ENCODE results near the gene PHACTR3.

The PHACTR3 gene

GRCh38 chr20:59770270-59770669, 165.9 kb downstream of the PHACTR3 start:
- TF ChIP-seq EZH2 (IDR thresholded peaks at IDR 0.05; ENCODE audit: borderline replicate concordance, low read length) (no peak), CTCF (IDR thresholded peaks at IDR 0.05; ENCODE audit: low read length) (no peak)
- Histone ChIP-seq H3K27ac (ENCODE audit: low read depth, low read length, poor library complexity, severe bottlenecking) (no peak overlapping the region), H3K4me2 (ENCODE audit: low read length) (no peak overlapping the region), H3K9me2 (ENCODE audit: low read depth, low read length) (no peaks in the 10 kb centered on the region), H2AFZ (ENCODE audit: low read length) (no peak overlapping the region), H3K4me3 (ENCODE audit: low read depth, low read length, poor library complexity, severe bottlenecking) (no peak overlapping the region), H3F3A (ENCODE audit: insufficient read depth, low read length) (no peaks in the 10 kb centered on the region), H3K79me2 (ENCODE audit: insufficient read depth, low read length) (no peaks in the 10 kb centered on the region), H3K9ac (ENCODE audit: low read length) (no peak overlapping the region), H4K20me1 (ENCODE audit: insufficient read depth, low read length) (no peaks in the 10 kb centered on the region), H3K4me1 (ENCODE audit: insufficient read depth, low read length, severe bottlenecking) (no peaks in the 10 kb centered on the region), H3K9me3 (ENCODE audit: low read length) (no peaks in the 10 kb centered on the region), H3K27me3 (ENCODE audit: insufficient read depth, low read length) (no peaks in the 10 kb centered on the region), H3K36me3 (ENCODE audit: insufficient read depth, low read length) (no peaks in the 10 kb centered on the region)

GRCh38 chr20:59770851-59771250, 166.5 kb downstream of the PHACTR3 start:
- no peaks in the 10 kb centered on the region for H3K4me1 ChIP-seq (ENCODE audit: insufficient read depth, low read length, severe bottlenecking)
- no peak overlapping the region for H3K4me3 ChIP-seq (ENCODE audit: low read depth, low read length, poor library complexity, severe bottlenecking)
- H3K27me3 ChIP-seq (ENCODE audit: insufficient read depth, low read length): no peaks in the 10 kb centered on the region
- H3K9me2 ChIP-seq (ENCODE audit: low read depth, low read length): no peaks in the 10 kb centered on the region
- no peaks in the 10 kb centered on the region for H3K9me3 ChIP-seq (ENCODE audit: low read length)
- no peaks in the 10 kb centered on the region for H3K79me2 ChIP-seq (ENCODE audit: insufficient read depth, low read length)
- no peak overlapping the region for H3K4me2 ChIP-seq (ENCODE audit: low read length)
- no peak overlapping the region for H2AFZ ChIP-seq (ENCODE audit: low read length)
- no peaks in the 10 kb centered on the region for H3K36me3 ChIP-seq (ENCODE audit: insufficient read depth, low read length)
- no peaks in the 10 kb centered on the region for H3F3A ChIP-seq (ENCODE audit: insufficient read depth, low read length)
- H3K27ac ChIP-seq (ENCODE audit: low read depth, low read length, poor library complexity, severe bottlenecking): no peak overlapping the region
- no peaks in the 10 kb centered on the region for H4K20me1 ChIP-seq (ENCODE audit: insufficient read depth, low read length)
- no peak for TF ChIP-seq CTCF (IDR thresholded peaks at IDR 0.05; ENCODE audit: low read length)
- TF ChIP-seq EZH2 (IDR thresholded peaks at IDR 0.05; ENCODE audit: borderline replicate concordance, low read length): no peak
- H3K9ac ChIP-seq (ENCODE audit: low read length): no peak overlapping the region

GRCh38 chr20:59771506-59772372, 167.4 kb downstream of the PHACTR3 start:
- no peak overlapping the region for H2AFZ ChIP-seq (ENCODE audit: low read length)
- H4K20me1 ChIP-seq (ENCODE audit: insufficient read depth, low read length): no peaks in the 10 kb centered on the region
- no peaks in the 10 kb centered on the region for H3K9me2 ChIP-seq (ENCODE audit: low read depth, low read length)
- H3K9me3 ChIP-seq (ENCODE audit: low read length): no peaks in the 10 kb centered on the region
- H3K4me1 ChIP-seq (ENCODE audit: insufficient read depth, low read length, severe bottlenecking): no peaks in the 10 kb centered on the region
- no peaks in the 10 kb centered on the region for H3K27me3 ChIP-seq (ENCODE audit: insufficient read depth, low read length)
- H3K4me2 ChIP-seq (ENCODE audit: low read length): no peak overlapping the region
- H3K79me2 ChIP-seq (ENCODE audit: insufficient read depth, low read length): no peaks in the 10 kb centered on the region
- no peaks in the 10 kb centered on the region for H3F3A ChIP-seq (ENCODE audit: insufficient read depth, low read length)
- H3K27ac ChIP-seq (ENCODE audit: low read depth, low read length, poor library complexity, severe bottlenecking): no peak overlapping the region
- TF ChIP-seq CTCF (IDR thresholded peaks at IDR 0.05; ENCODE audit: low read length) (no peak), EZH2 (IDR thresholded peaks at IDR 0.05; ENCODE audit: borderline replicate concordance, low read length) (no peak)
- no peaks in the 10 kb centered on the region for H3K36me3 ChIP-seq (ENCODE audit: insufficient read depth, low read length)
- no peak overlapping the region for H3K4me3 ChIP-seq (ENCODE audit: low read depth, low read length, poor library complexity, severe bottlenecking)
- H3K9ac ChIP-seq (ENCODE audit: low read length): no peak overlapping the region

All from OCI-LY1 (cell line).